IMR-90 (cell line): Measurements from ENCODE around the gene KMT2A. TPM values are rescaled to one million over a fixed set of nuclear protein-coding genes. Genes with fewer than 3 reads are reported as not detected.
A peak's percentile ranks its signal among the peaks of the same experiment; 100 is the strongest.

ENCODE experiments used
- ATAC-seq: fragments of 200-7000 bp; cut with Tn5 transposase; 2 replicates; pipeline ENCODE4 v1.9.1; 2020; ENCODE audit warnings: low read depth, mild to moderate bottlenecking, moderate library complexity
- BruUV-seq: library from RNA; stranded (reverse); fragments of 400-500 nt; replicated peaks from 2 replicates; lab custom pipeline; 2021; lab: Mats Ljungman, UMichigan
- CTCF ChIA-PET: fragments of 300-600 bp; formaldehyde crosslinking; extraction: SDS; loops from one replicate; lab custom pipeline; 2021; ENCODE audit warnings: antibody characterized with exemption; lab: Yijun Ruan, JAX
- POLR2A ChIA-PET: fragments of 300-600 bp; sonication (Branson Sonifier 250); formaldehyde crosslinking; loops from one replicate; lab custom pipeline; 2022; ENCODE audit warnings: antibody characterized with exemption; ENCODE audit not compliant: unreplicated experiment; lab: Charles Lee
- DNase-seq: peaks from one replicate; pipeline ENCODE4 v3.0.0; 2013
- H2AFZ ChIP-seq: replicated peaks from 2 replicates; pipeline ENCODE3; 2013; ENCODE audit warnings: low read length, mild to moderate bottlenecking; ENCODE audit not compliant: poor library complexity
- H2AK5ac ChIP-seq: 2 replicates; pipeline ENCODE4 v1.6.1; 2013; ENCODE audit warnings: low read depth, low read length, inconsistent platforms
- H2AK9ac ChIP-seq: replicated peaks from 2 replicates; pipeline ENCODE3; 2013; ENCODE audit warnings: mild to moderate bottlenecking, low read depth, low read length, moderate library complexity; ENCODE audit not compliant: poor library complexity
- H2BK120ac ChIP-seq: 2 replicates; pipeline ENCODE4 v1.6.1; 2013; ENCODE audit warnings: low read depth, low read length, inconsistent platforms
- H2BK15ac ChIP-seq: 3 replicates; pipeline ENCODE4 v1.6.1; 2013; ENCODE audit warnings: low read depth, low read length, inconsistent platforms
- H2BK20ac ChIP-seq: 2 replicates; pipeline ENCODE4 v1.6.1; 2013; ENCODE audit warnings: low read depth, mild to moderate bottlenecking, inconsistent platforms, low read length, moderate library complexity
- H2BK5ac ChIP-seq: 2 replicates; pipeline ENCODE4 v1.6.1; 2013; ENCODE audit warnings: mild to moderate bottlenecking, low read depth, low read length, inconsistent platforms; ENCODE audit not compliant: poor library complexity, severe bottlenecking
- H3K14ac ChIP-seq: replicated peaks from 2 replicates; pipeline ENCODE4 v1.6.1; 2013; ENCODE audit warnings: low read depth, low read length, inconsistent platforms
- H3K18ac ChIP-seq: 2 replicates; pipeline ENCODE4 v1.6.1; 2013; ENCODE audit warnings: low read depth, low read length, control low read depth
- H3K23ac ChIP-seq: 2 replicates; pipeline ENCODE4 v1.6.1; 2013; ENCODE audit warnings: low read depth, low read length, inconsistent platforms
- H3K27ac ChIP-seq: 2 replicates; pipeline ENCODE4 v1.5.1; 2013; ENCODE audit warnings: mild to moderate bottlenecking, control low read depth, low read length; ENCODE audit not compliant: insufficient read depth
- H3K27me3 ChIP-seq: 2 replicates; pipeline ENCODE4 v1.6.1; 2013; ENCODE audit warnings: low read length; ENCODE audit not compliant: control insufficient read depth, insufficient read depth
- H3K36me3 ChIP-seq: 2 replicates; pipeline ENCODE4 v1.6.1; 2013; ENCODE audit warnings: low read length, mixed read lengths; ENCODE audit not compliant: control insufficient read depth, insufficient read depth
- H3K4ac ChIP-seq: 2 replicates; pipeline ENCODE4 v1.6.1; 2013; ENCODE audit warnings: low read depth, low read length, inconsistent platforms
- H3K4me1 ChIP-seq: 2 replicates; pipeline ENCODE4 v1.6.1; 2013; ENCODE audit warnings: low read length, mixed read lengths; ENCODE audit not compliant: control insufficient read depth, insufficient read depth
- H3K4me2 ChIP-seq: 2 replicates; pipeline ENCODE4 v1.6.1; 2013; ENCODE audit warnings: low read depth, mild to moderate bottlenecking, control low read depth, low read length, moderate library complexity
- H3K4me3 ChIP-seq: 2 replicates; pipeline ENCODE4 v1.5.1; 2013; ENCODE audit warnings: low read depth, mild to moderate bottlenecking, control low read depth, low read length, moderate library complexity; ENCODE audit not compliant: insufficient read depth
- H3K56ac ChIP-seq: 2 replicates; pipeline ENCODE4 v1.6.1; 2013; ENCODE audit warnings: low read length, inconsistent platforms; ENCODE audit not compliant: insufficient read depth; ENCODE audit errors: extremely low read depth
- H3K79me1 ChIP-seq, 2 experiments: 2 replicates each; pipeline ENCODE4 v1.6.1; 2013; ENCODE audit warnings: low read length in 2 of 2, inconsistent platforms in 1 of 2, low read depth in 1 of 2
- H3K9ac ChIP-seq: 2 replicates; pipeline ENCODE4 v1.6.1; 2013; ENCODE audit warnings: low read depth, low read length, control low read depth
- H3K9me1 ChIP-seq: 2 replicates; pipeline ENCODE4 v1.6.1; 2013; ENCODE audit warnings: low read length, inconsistent platforms; ENCODE audit not compliant: insufficient read depth
- H3K9me3 ChIP-seq: 2 replicates; pipeline ENCODE4 v1.6.1; 2013; ENCODE audit warnings: low read length; ENCODE audit not compliant: control insufficient read depth, insufficient read depth
- H4K20me1 ChIP-seq: 2 replicates; pipeline ENCODE4 v1.6.1; 2013; ENCODE audit warnings: low read length, inconsistent platforms; ENCODE audit not compliant: insufficient read depth
- H4K5ac ChIP-seq: 2 replicates; pipeline ENCODE4 v1.6.1; 2013; ENCODE audit warnings: mild to moderate bottlenecking, low read depth, low read length, control low read depth
- H4K8ac ChIP-seq, 2 experiments: 2 replicates each; pipeline ENCODE4 v1.6.1; 2013; ENCODE audit warnings: low read depth in 2 of 2, low read length in 2 of 2, control low read depth in 1 of 2, inconsistent platforms in 1 of 2
- H4K91ac ChIP-seq: 2 replicates; pipeline ENCODE4 v1.6.1; 2013; ENCODE audit warnings: low read depth, low read length, inconsistent platforms; ENCODE audit not compliant: insufficient read depth
- BHLHE40 ChIP-seq: fragments of 150-350 bp; IDR thresholded peaks from 2 replicates; pipeline ENCODE4 v1.6.1; 2016; ENCODE audit warnings: mild to moderate bottlenecking, low read depth, low read length
- CEBPB ChIP-seq: IDR thresholded peaks from 2 replicates; pipeline ENCODE4 v1.6.1; 2012; ENCODE audit warnings: low read depth, low read length, improper control_type of control experiment
- CHD1 ChIP-seq: IDR thresholded peaks from 2 replicates; pipeline ENCODE4 v1.6.1; 2012; ENCODE audit warnings: low read depth, low read length, improper control_type of control experiment
- CTCF ChIP-seq: conservative IDR thresholded peaks from 2 replicates; pipeline ENCODE4 v1.5.1; 2012; ENCODE audit warnings: mild to moderate bottlenecking, low read depth, low read length, improper control_type of control experiment
- ELK1 ChIP-seq: fragments of 150-350 bp; IDR thresholded peaks from 2 replicates; pipeline ENCODE4 v1.6.1; 2016; ENCODE audit warnings: low read depth, mild to moderate bottlenecking, low read length, moderate library complexity, borderline replicate concordance
- FOS ChIP-seq: fragments of 150-350 bp; IDR thresholded peaks from 2 replicates; pipeline ENCODE4 v1.6.1; 2016; ENCODE audit warnings: low read depth, low read length
- MAFK ChIP-seq: IDR thresholded peaks from 2 replicates; pipeline ENCODE4 v1.6.1; 2012; ENCODE audit warnings: low read depth, low read length, improper control_type of control experiment
- MXI1 ChIP-seq: IDR thresholded peaks from 2 replicates; pipeline ENCODE4 v1.6.1; 2012; ENCODE audit warnings: low read depth, mild to moderate bottlenecking, low read length, moderate library complexity, borderline replicate concordance
- NFE2L2 ChIP-seq: fragments of 150-350 bp; IDR thresholded peaks from 2 replicates; pipeline ENCODE4 v1.6.1; 2016; ENCODE audit warnings: low read depth, mild to moderate bottlenecking, low read length
- POLR2A ChIP-seq: IDR thresholded peaks from 2 replicates; pipeline ENCODE4 v1.6.1; 2012; ENCODE audit warnings: mild to moderate bottlenecking, low read depth, low read length
- RAD21 ChIP-seq: IDR thresholded peaks from 2 replicates; pipeline ENCODE4 v1.6.1; 2012; ENCODE audit warnings: low read length, improper control_type of control experiment
- RCOR1 ChIP-seq: IDR thresholded peaks from 2 replicates; pipeline ENCODE4 v1.6.1; 2012; ENCODE audit warnings: mild to moderate bottlenecking, low read length, improper control_type of control experiment; ENCODE audit not compliant: insufficient replicate concordance
- RFX5 ChIP-seq: IDR thresholded peaks from 2 replicates; pipeline ENCODE4 v1.8.0; 2012; ENCODE audit warnings: low read depth, mild to moderate bottlenecking, low read length, moderate library complexity
- SMC3 ChIP-seq: fragments of 150-350 bp; IDR thresholded peaks from 2 replicates; pipeline ENCODE4 v1.6.1; 2016; ENCODE audit warnings: low read depth, mild to moderate bottlenecking, antibody characterized with exemption, low read length, moderate library complexity
- USF2 ChIP-seq: fragments of 150-350 bp; IDR thresholded peaks from 2 replicates; pipeline ENCODE4 v1.6.1; 2017; ENCODE audit warnings: mild to moderate bottlenecking, antibody characterized with exemption, low read length, low read depth
- WGBS, 2 experiments: methylation state at CpG; one replicate each; pipeline versions ENCODE4 v1.1.5 to v1.1.7; 2013; ENCODE audit warnings: missing lambda C conversion rate in 2 of 2; ENCODE audit not compliant: insufficient read length in 1 of 2; ENCODE audit errors: extremely low coverage in 2 of 2; 5-methylcytosine and 5-hydroxymethylcytosine counted together
- dilution Hi-C: fragments of 300-500 bp; cut with HindIII; formaldehyde crosslinking; loops from one replicate; pipeline ENCODE4 v1.14.3; 2018; ENCODE audit warnings: low sequenced_read_pairs; ENCODE audit not compliant: unreplicated experiment
- in situ Hi-C: fragments of 300-500 bp; cut with MboI; formaldehyde crosslinking; loops from 3 replicates; pipeline ENCODE4 v1.14.3; 2019; ENCODE audit warnings: low sequenced_read_pairs, inconsistent platforms, mixed read lengths
- intact Hi-C: fragments of 100-400 bp; cut with micrococcal nuclease; formaldehyde crosslinking; loops from 2 replicates; pipeline ENCODE4 v1.10.0; 2022
- polyA plus RNA-seq, 3 experiments: library from polyadenylated mRNA; depleted of rRNA; stranded (reverse); fragments of >200 nt; gene quantifications; 2 replicates each; pipeline ENCODE4 v1.2.3, GENCODE V29; 2012; ENCODE audit warnings: low replicate concordance in 1 of 3
- total RNA-seq: library from RNA; depleted of rRNA; stranded (reverse); fragments of >200 nt; gene quantifications from 2 replicates; pipeline ENCODE4 v1.2.3, GENCODE V29; 2012

KMT2A gene
- total and polyA plus RNA-seq, 2 of the 4 experiments (the other 2 are of a cell fraction), result 18.2 to 21.1 TPM

GRCh38 chr11:118572981-118573550 is 136.8 kb downstream of the KMT2A start:
- Histone ChIP-seq H4K8ac (peak overlapping the region; percentile 97 to 99), H3K36me3 (peaks cover 6% of the 10 kb centered on the region), H3K4me3 (peak overlapping the region; percentile 99), H2BK5ac (peak overlapping the region; percentile 99), H3K23ac (peak overlapping the region; percentile 99), H3K4ac (peak overlapping the region; percentile 98), H4K20me1 (peaks cover 53% of the 10 kb centered on the region), H2BK20ac (no peak overlapping the region), H4K5ac (peak overlapping the region; percentile 99), H3K27ac (peak overlapping the region; percentile 100), H2BK15ac (no peak overlapping the region), H3K4me1 (peaks cover 7% of the 10 kb centered on the region), H2AK9ac (peak overlapping the region; percentile 100), H3K9ac (peak overlapping the region; percentile 100), H4K91ac (peak overlapping the region; percentile 99), H3K9me1 (peaks cover 10% of the 10 kb centered on the region), H3K56ac (peak overlapping the region; percentile 98), H3K4me2 (peak overlapping the region; percentile 98), H2AK5ac (peak overlapping the region; percentile 99), H3K14ac (peak overlapping the region; percentile 100), H3K9me3 (no peaks in the 10 kb centered on the region), H2AFZ (peak overlapping the region; percentile 81), H2BK120ac (peak overlapping the region; percentile 65; the same call in 1 of the 2 replicates), H3K27me3 (no peaks in the 10 kb centered on the region), H3K18ac (peak overlapping the region; percentile 98), H3K79me1 (peaks cover 0 to 20% of the 10 kb centered on the region in 2 experiments; a peak in 2 of 4 replicates)
- in situ Hi-C loops (no loop called here), intact Hi-C loops (no loop called here), dilution Hi-C loops (no loop called here)
- TSS peak; percentile 43 for BruUV-seq
- DNase-seq (peak; percentile 75), ATAC-seq (peak; percentile 19)
- POLR2A ChIA-PET, result interaction anchor here (0.5 to 1.2 kb wide), 2 partner anchors 20 to 40 kb away, joined by 3 read pairs; no protein-coding TSS in a partner anchor
- no CpG with 5 or more reads among the region's 10 CpGs for WGBS, 2 experiments
- CTCF ChIA-PET, result interaction anchor here (1.1 kb wide), 1 partner anchor 36 kb away, joined by 3 read pairs; no protein-coding TSS in a partner anchor
- no peak for TF ChIP-seq SMC3
- no peak for TF ChIP-seq CHD1
- no peak for TF ChIP-seq FOS
- no peak for TF ChIP-seq NFE2L2
- TF ChIP-seq RAD21, result no peak
- TF ChIP-seq RFX5, result no peak
- TF ChIP-seq MAFK, result peak; percentile 83
- 0 out of 2 replicates have a peak, but pooled peaks have one; percentile 12 for TF ChIP-seq USF2
- peak; percentile 53; the same call in 1 of the 2 replicates for TF ChIP-seq POLR2A
- TF ChIP-seq RCOR1, result no peak
- TF ChIP-seq MXI1, result 0 out of 2 replicates have a peak, but pooled peaks have one; percentile 26
- TF ChIP-seq ELK1, result no peak
- no peak for TF ChIP-seq BHLHE40
- TF ChIP-seq CTCF, result no peak
- TF ChIP-seq CEBPB, result 0 out of 2 replicates have a peak, but pooled peaks have one; percentile 16
